ENCODE data around the gene FOXK1.

The FOXK1 gene

GRCh38 chr7:4722960-4723630 is 41.0 kb downstream of the FOXK1 start:
- no peak for DNase-seq (ENCODE audit: low read depth in 2 of 2)

GRCh38 chr7:4724648-4725013 is 42.5 kb downstream of the FOXK1 start:
- no peak for DNase-seq (ENCODE audit: low read depth in 2 of 2)

GRCh38 chr7:4725014-4725849 is 43.1 kb downstream of the FOXK1 start:
- DNase-seq (ENCODE audit: low read depth in 2 of 2) = peak in 1 of 2 experiments; percentile 25

- no peak for DNase-seq (ENCODE audit: low read depth in 2 of 2)
These were observed 43.9 kb downstream of the FOXK1 start for GRCh38 chr7:4725850-4726450.

- no peak for DNase-seq (ENCODE audit: low read depth in 2 of 2)
These were observed 44.5 kb downstream of the FOXK1 start for GRCh38 chr7:4726566-4726965.

GRCh38 chr7:4727914-4728705 is 46.0 kb downstream of the FOXK1 start:
- no peak for DNase-seq (ENCODE audit: low read depth in 2 of 2)

GRCh38 chr7:4729266-4729665 is 47.2 kb downstream of the FOXK1 start:
- no peak for DNase-seq (ENCODE audit: low read depth in 2 of 2)

GRCh38 chr7:4730276-4730675 is 48.2 kb downstream of the FOXK1 start:
- no peak for DNase-seq (ENCODE audit: low read depth in 2 of 2)

- DNase-seq (ENCODE audit: low read depth in 2 of 2) = no peak
These were observed 48.9 kb downstream of the FOXK1 start for GRCh38 chr7:4730971-4731370.

- DNase-seq (ENCODE audit: low read depth in 2 of 2) = no peak
These were observed 49.7 kb downstream of the FOXK1 start for GRCh38 chr7:4731803-4732202.

GRCh38 chr7:4733936-4734528 is 51.9 kb downstream of the FOXK1 start:
- DNase-seq (ENCODE audit: low read depth in 2 of 2) = no peak

GRCh38 chr7:4734587-4735345 is 52.7 kb downstream of the FOXK1 start:
- DNase-seq (ENCODE audit: low read depth in 2 of 2) = no peak

- no peak for DNase-seq (ENCODE audit: low read depth in 2 of 2)
These were observed 55.2 kb downstream of the FOXK1 start for GRCh38 chr7:4737300-4737699.

GRCh38 chr7:4738711-4739527 is 56.8 kb downstream of the FOXK1 start:
- peak in 1 of 2 experiments; percentile 43 for DNase-seq (ENCODE audit: low read depth in 2 of 2)

- no peak for DNase-seq (ENCODE audit: low read depth in 2 of 2)
These were observed 57.5 kb downstream of the FOXK1 start for GRCh38 chr7:4739528-4739992.

GRCh38 chr7:4740796-4741195 is 58.7 kb downstream of the FOXK1 start:
- DNase-seq (ENCODE audit: low read depth in 2 of 2) = no peak

- no peak for DNase-seq (ENCODE audit: low read depth in 2 of 2)
These were observed 60.0 kb downstream of the FOXK1 start for GRCh38 chr7:4742051-4742573.

GRCh38 chr7:4742852-4743251 is 60.8 kb downstream of the FOXK1 start:
- no peak for DNase-seq (ENCODE audit: low read depth in 2 of 2)

GRCh38 chr7:4744391-4745264 is 62.5 kb downstream of the FOXK1 start:
- DNase-seq (ENCODE audit: low read depth in 2 of 2) = peak; percentile 99
